ENCODE results near the gene DLX5. TPM values are rescaled to one million over a fixed set of nuclear protein-coding genes. Genes with fewer than 3 reads are reported as not detected.

Gene DLX5
- total and polyA plus RNA-seq, 7 experiments from 2014 or later = not detected

- Mint-ChIP-seq H3K27me3 (peaks cover 45 to 90% (median 78%) of the 10 kb centered on the region in 5 donors), H3K27ac (no peak overlapping the region), H3K36me3 (no peaks in the 10 kb centered on the region), H3K9me3 (peaks cover 0 to 5% (median 0%) of the 10 kb centered on the region in 11 donors), H3K4me3 (no peak overlapping the region), H3K4me1 (peaks cover 0 to 2% (median 0%) of the 10 kb centered on the region in 7 donors)
- H3K4me3 ChIP-seq (ENCODE audit: low read length) = no peak overlapping the region
- no peaks in the 10 kb centered on the region for H3K36me3 ChIP-seq (ENCODE audit: control insufficient read depth in 2 of 3, insufficient read depth in 3 of 3, low read length in 3 of 3)
- no peak overlapping the region for H3K27ac ChIP-seq (ENCODE audit: low read depth, low read length)
- intact Hi-C loops (cut with micrococcal nuclease) = no loop called here
- H3K4me1 ChIP-seq (ENCODE audit: control insufficient read depth in 2 of 2, insufficient read depth in 2 of 2, low read length in 2 of 2) = no peaks in the 10 kb centered on the region
- ATAC-seq (no peak), DNase-seq (no peak)
- no peaks in the 10 kb centered on the region for H3K9me3 ChIP-seq (ENCODE audit: control insufficient read depth in 2 of 3, low read length in 3 of 3)
- H3K27me3 ChIP-seq (ENCODE audit: control insufficient read depth in 2 of 2, insufficient read depth in 2 of 2, low read length in 2 of 2) = peaks cover 6 to 8% of the 10 kb centered on the region in 2 donors
- ChIA-PET POLR2A (no interaction called here), CTCF (no interaction called here)
Observed at GRCh38 chr7:96985992-96986391, 38.6 kb downstream of the DLX5 start.

DNA sequence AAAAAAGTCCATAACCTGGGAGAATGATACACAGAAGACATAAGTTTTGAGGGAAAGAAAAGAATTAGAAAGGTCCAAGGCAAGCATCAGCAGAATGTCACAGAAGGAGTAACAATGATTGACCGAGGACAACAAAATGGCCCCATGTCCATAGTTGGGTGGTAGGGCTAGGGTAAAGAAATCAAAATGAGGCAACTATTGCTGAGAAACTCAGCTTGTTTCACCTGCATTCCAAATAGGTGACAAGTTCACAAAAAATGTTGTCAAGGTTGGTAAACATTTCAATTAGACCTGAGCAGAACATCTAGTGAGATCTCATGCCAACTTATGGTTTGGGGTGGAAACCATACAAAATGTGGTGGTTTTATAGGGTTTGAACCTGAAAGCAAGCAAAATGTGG lies 42.0 kb downstream of the DLX5 start:
- Histone ChIP-seq H3K4me1 (ENCODE audit: control insufficient read depth in 2 of 2, insufficient read depth in 2 of 2, low read length in 2 of 2) (no peaks in the 10 kb centered on the region), H3K27me3 (ENCODE audit: control insufficient read depth in 2 of 2, insufficient read depth in 2 of 2, low read length in 2 of 2) (peaks cover 0 to 1% of the 10 kb centered on the region in 2 donors), H3K9me3 (ENCODE audit: control insufficient read depth in 2 of 3, low read length in 3 of 3) (no peaks in the 10 kb centered on the region), H3K4me3 (ENCODE audit: low read length) (no peak overlapping the region), H3K36me3 (ENCODE audit: control insufficient read depth in 2 of 3, insufficient read depth in 3 of 3, low read length in 3 of 3) (no peaks in the 10 kb centered on the region), H3K27ac (ENCODE audit: low read depth, low read length) (no peak overlapping the region)
- Mint-ChIP-seq H3K36me3 (no peaks in the 10 kb centered on the region), H3K9me3 (peaks cover 0 to 4% (median 0%) of the 10 kb centered on the region in 11 donors), H3K4me1 (no peaks in the 10 kb centered on the region), H3K4me3 (no peak overlapping the region), H3K27me3 (peaks cover 36 to 84% (median 56%) of the 10 kb centered on the region in 5 donors), H3K27ac (no peak overlapping the region)
- intact Hi-C loops (cut with micrococcal nuclease) = no loop called here
- ATAC-seq (no peak), DNase-seq (no peak)
- ChIA-PET POLR2A (no interaction called here), CTCF (no interaction called here)

DNA sequence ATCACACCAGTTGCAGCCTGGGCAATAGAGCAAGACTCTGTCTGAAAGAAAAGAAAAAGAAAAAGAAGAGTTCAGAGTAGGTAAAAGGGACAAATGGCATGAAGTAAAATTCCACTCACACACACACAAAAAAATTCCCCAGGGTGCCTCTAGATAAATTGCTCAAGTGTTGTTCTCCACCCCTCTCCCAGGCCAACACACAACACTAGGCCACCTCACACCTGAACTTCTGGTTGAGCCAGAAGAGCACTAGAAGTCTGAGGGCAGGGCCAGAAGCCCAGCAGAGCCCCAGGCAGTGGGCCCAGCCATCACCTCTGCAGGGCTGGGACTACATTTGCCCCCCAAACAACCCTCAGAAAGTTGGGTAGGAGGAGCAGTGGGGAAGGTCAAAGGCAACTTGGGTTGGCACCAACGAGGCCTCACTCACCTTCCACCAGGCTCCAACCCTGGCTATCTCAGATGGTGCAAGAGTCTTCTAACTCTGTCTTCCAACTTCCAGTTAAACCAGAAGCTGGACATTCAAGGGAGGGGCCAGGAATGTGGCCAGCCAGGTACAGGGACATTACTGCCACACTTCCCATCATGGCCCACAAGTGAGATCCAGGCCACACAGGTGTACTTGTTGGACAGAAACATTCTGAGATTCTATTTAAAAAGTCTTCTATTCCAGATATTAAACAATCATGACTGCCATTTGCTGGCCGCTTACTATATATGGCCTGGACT lies 44.9 kb downstream of the DLX5 start:
- Histone ChIP-seq H3K9me3 (ENCODE audit: control insufficient read depth in 2 of 3, low read length in 3 of 3) (no peaks in the 10 kb centered on the region), H3K27ac (ENCODE audit: low read depth, low read length) (no peak overlapping the region), H3K4me3 (ENCODE audit: low read length) (no peak overlapping the region), H3K4me1 (ENCODE audit: control insufficient read depth in 2 of 2, insufficient read depth in 2 of 2, low read length in 2 of 2) (no peaks in the 10 kb centered on the region), H3K27me3 (ENCODE audit: control insufficient read depth in 2 of 2, insufficient read depth in 2 of 2, low read length in 2 of 2) (peaks cover 0 to 3% of the 10 kb centered on the region in 2 donors), H3K36me3 (ENCODE audit: control insufficient read depth in 2 of 3, insufficient read depth in 3 of 3, low read length in 3 of 3) (no peaks in the 10 kb centered on the region)
- no peak for DNase-seq
- CTCF ChIA-PET = no interaction called here
- ATAC-seq = no peak
- peaks cover 21 to 77% (median 49%) of the 10 kb centered on the region in 5 donors for H3K27me3 Mint-ChIP-seq
- POLR2A ChIA-PET = no interaction called here
- H3K9me3 Mint-ChIP-seq = peaks cover 0 to 4% (median 0%) of the 10 kb centered on the region in 11 donors
- intact Hi-C loops (cut with micrococcal nuclease) = no loop called here
- no peak overlapping the region for H3K4me3 Mint-ChIP-seq
- H3K27ac Mint-ChIP-seq = no peak overlapping the region
- H3K4me1 Mint-ChIP-seq = no peaks in the 10 kb centered on the region
- H3K36me3 Mint-ChIP-seq = no peaks in the 10 kb centered on the region

DNA sequence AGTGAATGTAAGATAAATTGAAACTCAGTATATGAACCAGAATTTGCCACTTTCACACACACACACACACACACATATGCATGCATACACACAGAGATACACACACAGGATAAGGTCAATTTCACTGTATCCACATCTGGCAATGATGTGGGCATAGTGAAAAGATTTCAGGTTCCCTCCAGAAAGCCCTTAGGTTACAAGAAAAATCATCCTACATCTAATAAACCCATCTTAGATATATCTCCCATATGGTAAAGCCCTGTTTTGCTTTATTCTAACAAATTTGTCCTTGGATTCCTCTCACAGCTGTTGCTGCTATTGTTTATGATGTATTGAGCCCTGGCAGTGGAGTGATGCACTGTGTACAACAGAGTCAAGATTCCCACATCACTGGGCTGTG lies 47.2 kb downstream of the DLX5 start:
- intact Hi-C loops (cut with micrococcal nuclease) = no loop called here
- no peak overlapping the region for H3K4me3 ChIP-seq (ENCODE audit: low read length)
- H3K36me3 Mint-ChIP-seq = no peaks in the 10 kb centered on the region
- H3K4me1 ChIP-seq (ENCODE audit: control insufficient read depth in 2 of 2, insufficient read depth in 2 of 2, low read length in 2 of 2) = no peaks in the 10 kb centered on the region
- no peaks in the 10 kb centered on the region for H3K9me3 ChIP-seq (ENCODE audit: control insufficient read depth in 2 of 3, low read length in 3 of 3)
- POLR2A ChIA-PET = no interaction called here
- ATAC-seq (no peak), DNase-seq (no peak)
- no peaks in the 10 kb centered on the region for H3K36me3 ChIP-seq (ENCODE audit: control insufficient read depth in 2 of 3, insufficient read depth in 3 of 3, low read length in 3 of 3)
- H3K27me3 ChIP-seq (ENCODE audit: control insufficient read depth in 2 of 2, insufficient read depth in 2 of 2, low read length in 2 of 2) = peaks cover 0 to 3% of the 10 kb centered on the region in 2 donors
- CTCF ChIA-PET = no interaction called here
- peaks cover 0 to 4% (median 0%) of the 10 kb centered on the region in 11 donors for H3K9me3 Mint-ChIP-seq
- no peak overlapping the region for H3K27ac ChIP-seq (ENCODE audit: low read depth, low read length)
- H3K27me3 Mint-ChIP-seq = peaks cover 15 to 71% (median 46%) of the 10 kb centered on the region in 5 donors
- H3K4me3 Mint-ChIP-seq = no peak overlapping the region
- H3K27ac Mint-ChIP-seq = no peak overlapping the region
- H3K4me1 Mint-ChIP-seq = no peaks in the 10 kb centered on the region

GRCh38 chr7:96976106-96976505 lies 48.5 kb downstream of the DLX5 start:
- no peak for DNase-seq
- Histone ChIP-seq H3K4me3 (ENCODE audit: low read length) (no peak overlapping the region), H3K4me1 (ENCODE audit: control insufficient read depth in 2 of 2, insufficient read depth in 2 of 2, low read length in 2 of 2) (no peaks in the 10 kb centered on the region), H3K9me3 (ENCODE audit: control insufficient read depth in 2 of 3, low read length in 3 of 3) (no peaks in the 10 kb centered on the region), H3K36me3 (ENCODE audit: control insufficient read depth in 2 of 3, insufficient read depth in 3 of 3, low read length in 3 of 3) (no peaks in the 10 kb centered on the region), H3K27me3 (ENCODE audit: control insufficient read depth in 2 of 2, insufficient read depth in 2 of 2, low read length in 2 of 2) (peaks cover 0 to 3% of the 10 kb centered on the region in 2 donors), H3K27ac (ENCODE audit: low read depth, low read length) (no peak overlapping the region)
- H3K27me3 Mint-ChIP-seq = peaks cover 13 to 69% (median 49%) of the 10 kb centered on the region in 5 donors
- H3K27ac Mint-ChIP-seq = no peak overlapping the region
- no peaks in the 10 kb centered on the region for H3K36me3 Mint-ChIP-seq
- no peaks in the 10 kb centered on the region for H3K4me1 Mint-ChIP-seq
- ChIA-PET POLR2A (no interaction called here), CTCF (no interaction called here)
- no peak overlapping the region for H3K4me3 Mint-ChIP-seq
- ATAC-seq = no peak
- peaks cover 0 to 4% (median 0%) of the 10 kb centered on the region in 11 donors for H3K9me3 Mint-ChIP-seq
- intact Hi-C loops (cut with micrococcal nuclease) = no loop called here

DNA sequence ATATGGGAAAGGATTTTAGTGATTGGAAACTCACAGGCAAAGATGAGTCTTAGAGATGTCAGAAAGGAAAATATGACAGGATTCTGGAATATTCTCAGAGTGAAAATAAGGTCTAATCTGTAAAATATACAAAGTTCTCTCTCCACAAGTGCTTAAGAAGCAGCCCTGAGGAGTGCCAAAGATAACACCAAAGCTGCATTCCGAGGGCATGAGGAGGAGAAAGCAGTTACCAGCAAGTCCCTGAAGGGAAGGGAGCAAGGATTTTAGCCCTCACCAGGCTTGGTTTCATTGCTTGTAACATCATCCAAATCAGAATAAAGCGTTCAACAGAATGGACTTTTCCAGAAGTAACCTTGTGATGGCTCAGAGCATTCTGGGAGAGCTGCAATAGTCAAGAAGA lies 50.6 kb downstream of the DLX5 start:
- H3K36me3 Mint-ChIP-seq = no peaks in the 10 kb centered on the region
- Histone ChIP-seq H3K4me1 (ENCODE audit: control insufficient read depth in 2 of 2, insufficient read depth in 2 of 2, low read length in 2 of 2) (no peaks in the 10 kb centered on the region), H3K9me3 (ENCODE audit: control insufficient read depth in 2 of 3, low read length in 3 of 3) (no peaks in the 10 kb centered on the region), H3K27me3 (ENCODE audit: control insufficient read depth in 2 of 2, insufficient read depth in 2 of 2, low read length in 2 of 2) (peaks cover 0 to 3% of the 10 kb centered on the region in 2 donors), H3K4me3 (ENCODE audit: low read length) (no peak overlapping the region), H3K27ac (ENCODE audit: low read depth, low read length) (no peak overlapping the region), H3K36me3 (ENCODE audit: control insufficient read depth in 2 of 3, insufficient read depth in 3 of 3, low read length in 3 of 3) (no peaks in the 10 kb centered on the region)
- H3K4me1 Mint-ChIP-seq = no peaks in the 10 kb centered on the region
- intact Hi-C loops (cut with micrococcal nuclease) = no loop called here
- POLR2A ChIA-PET = no interaction called here
- H3K27me3 Mint-ChIP-seq = peaks cover 10 to 64% (median 49%) of the 10 kb centered on the region in 5 donors
- ATAC-seq (no peak), DNase-seq (no peak)
- CTCF ChIA-PET = no interaction called here
- no peak overlapping the region for H3K4me3 Mint-ChIP-seq
- peaks cover 0 to 5% (median 0%) of the 10 kb centered on the region in 11 donors for H3K9me3 Mint-ChIP-seq
- no peak overlapping the region for H3K27ac Mint-ChIP-seq

- H3K4me3 ChIP-seq (ENCODE audit: low read length) = no peak overlapping the region
- H3K27ac Mint-ChIP-seq = no peak overlapping the region
- DNase-seq = no peak
- H3K9me3 ChIP-seq (ENCODE audit: control insufficient read depth in 2 of 3, low read length in 3 of 3) = no peaks in the 10 kb centered on the region
- H3K9me3 Mint-ChIP-seq = peaks cover 0 to 5% (median 0%) of the 10 kb centered on the region in 11 donors
- H3K4me3 Mint-ChIP-seq = no peak overlapping the region
- H3K4me1 ChIP-seq (ENCODE audit: control insufficient read depth in 2 of 2, insufficient read depth in 2 of 2, low read length in 2 of 2) = no peaks in the 10 kb centered on the region
- H3K27me3 Mint-ChIP-seq = peaks cover 8 to 66% (median 43%) of the 10 kb centered on the region in 5 donors
- no peaks in the 10 kb centered on the region for H3K36me3 ChIP-seq (ENCODE audit: control insufficient read depth in 2 of 3, insufficient read depth in 3 of 3, low read length in 3 of 3)
- no peaks in the 10 kb centered on the region for H3K36me3 Mint-ChIP-seq
- intact Hi-C loops (cut with micrococcal nuclease) = no loop called here
- ChIA-PET CTCF (no interaction called here), POLR2A (no interaction called here)
- no peaks in the 10 kb centered on the region for H3K4me1 Mint-ChIP-seq
- no peaks in the 10 kb centered on the region for H3K27me3 ChIP-seq (ENCODE audit: control insufficient read depth in 2 of 2, insufficient read depth in 2 of 2, low read length in 2 of 2)
- no peak overlapping the region for H3K27ac ChIP-seq (ENCODE audit: low read depth, low read length)
- ATAC-seq = no peak
Observed at GRCh38 chr7:96970739-96971138, 53.9 kb downstream of the DLX5 start.

All from naive thymus-derived CD4-positive, alpha-beta T cell (primary cell).